Hindlimb muscle (tissue), 1 donor: ENCODE data around the gene SYNJ1. TPM values are rescaled to one million over a fixed set of nuclear protein-coding genes. Genes with fewer than 3 reads are reported as not detected.
"Not testable (repeated sequence)": the region's sequence is repeated elsewhere in the genome, so short reads cannot be mapped to it uniquely, and the experiment has no call there.

Source experiments
- DNase-seq: peaks from one replicate; pipeline ENCODE4 v3.0.0-alpha.2; 2013
- polyA plus RNA-seq: library from polyadenylated mRNA; unstranded; fragments of 120-200 nt; gene quantifications from one replicate; pipeline ENCODE4 v1.2.1, GENCODE V29; 2013; ENCODE audit not compliant: insufficient read length

SYNJ1 gene
- 6.0 TPM for polyA plus RNA-seq

GRCh38 chr21:32727687-32728455, at the start of gene SYNJ1:
TSS of gene SYNJ1 (minus strand) at chr21:32728013. CDS start at chr21:32726895, 1,118 bp downstream.
- peak; percentile 95 for DNase-seq

- DNase-seq = no peak
Measured at GRCh38 chr21:32777269-32777668, 49.5 kb upstream of the SYNJ1 start.

- DNase-seq = no peak
Measured at GRCh38 chr21:32776743-32777142, 48.9 kb upstream of the SYNJ1 start.

GRCh38 chr21:32773048-32773344, 45.2 kb upstream of the SYNJ1 start:
- DNase-seq = not testable (repeated sequence)

- DNase-seq = peak; percentile 40
Measured at GRCh38 chr21:32772281-32773047, 44.7 kb upstream of the SYNJ1 start.

- DNase-seq = peak; percentile 58
Measured at GRCh38 chr21:32770871-32771523, 43.2 kb upstream of the SYNJ1 start.

GRCh38 chr21:32768530-32768929, 40.7 kb upstream of the SYNJ1 start:
- DNase-seq = no peak

- DNase-seq = no peak
Measured at GRCh38 chr21:32765058-32765457, 37.2 kb upstream of the SYNJ1 start.

GRCh38 chr21:32764186-32764585, 36.4 kb upstream of the SYNJ1 start:
- no peak for DNase-seq

GRCh38 chr21:32757804-32758203, 30.0 kb upstream of the SYNJ1 start:
- no peak for DNase-seq

GRCh38 chr21:32756096-32756495, 28.3 kb upstream of the SYNJ1 start:
- DNase-seq = no peak

GRCh38 chr21:32753818-32754585, 26.2 kb upstream of the SYNJ1 start:
- DNase-seq = no peak

- no peak for DNase-seq
Measured at GRCh38 chr21:32750405-32750804, 22.6 kb upstream of the SYNJ1 start.

GRCh38 chr21:32749662-32750061, 21.8 kb upstream of the SYNJ1 start:
- no peak for DNase-seq

- DNase-seq = no peak
Measured at GRCh38 chr21:32748529-32748928, 20.7 kb upstream of the SYNJ1 start.

- DNase-seq = no peak
Measured at GRCh38 chr21:32747396-32747795, 19.6 kb upstream of the SYNJ1 start.

GRCh38 chr21:32746711-32747110, 18.9 kb upstream of the SYNJ1 start:
- not testable (repeated sequence) for DNase-seq

- DNase-seq = no peak
Measured at GRCh38 chr21:32742396-32742795, 14.6 kb upstream of the SYNJ1 start.

- no peak for DNase-seq
Measured at GRCh38 chr21:32741336-32741735, 13.5 kb upstream of the SYNJ1 start.

- DNase-seq = no peak
Measured at GRCh38 chr21:32739946-32740345, 12.1 kb upstream of the SYNJ1 start.

- not testable (repeated sequence) for DNase-seq
Measured at GRCh38 chr21:32736083-32736482, 8.3 kb upstream of the SYNJ1 start.

- DNase-seq = no peak
Measured at GRCh38 chr21:32735524-32735923, 7.7 kb upstream of the SYNJ1 start.
